ENCODE results near the gene BMPR1B.

DNA sequence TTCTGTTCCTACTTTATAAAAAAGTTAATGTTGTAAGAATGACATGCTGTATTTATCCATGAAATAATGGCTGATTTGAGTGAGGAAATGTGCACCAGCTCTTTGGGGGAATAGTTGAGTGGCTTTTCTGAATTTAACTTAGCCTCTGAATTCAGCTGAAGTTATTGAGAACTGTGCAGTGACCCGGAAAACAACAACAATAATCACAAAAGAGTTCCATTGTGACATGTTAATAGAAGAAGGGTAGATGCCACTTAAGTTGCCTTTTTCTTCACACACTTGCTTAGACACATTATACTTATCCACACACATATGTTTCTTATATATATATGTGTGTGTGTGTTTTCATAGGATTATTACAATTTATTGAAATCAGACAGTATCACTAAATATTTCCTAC, 301.2 kb downstream of the BMPR1B start:
- TF ChIP-seq CTCF (IDR thresholded peaks at IDR 0.05; ENCODE audit: poor library complexity) (no peak), EZH2 (IDR thresholded peaks at IDR 0.05; ENCODE audit: borderline replicate concordance) (no peak)

All from hepatocyte (in vitro differentiated cells).